Mesodermal cell (in vitro differentiated cells): ENCODE results near the gene LGALS4.
A peak's percentile ranks its signal among the peaks of the same experiment; 100 is the strongest.

ENCODE experiments used
- H3K27ac ChIP-seq: 2 replicates; pipeline ENCODE4 v1.7.0; 2013; ENCODE audit warnings: mild to moderate bottlenecking, low read depth, low read length, moderate library complexity; ENCODE audit not compliant: severe bottlenecking
- H3K36me3 ChIP-seq: 2 replicates; pipeline ENCODE4 v1.7.1; 2013; ENCODE audit warnings: mild to moderate bottlenecking, low read length, moderate library complexity; ENCODE audit not compliant: control insufficient read depth, insufficient read depth
- H3K4me1 ChIP-seq: one replicate; pipeline ENCODE4 v1.7.1; 2013; ENCODE audit warnings: mild to moderate bottlenecking, low read length; ENCODE audit not compliant: insufficient read depth, control insufficient read depth, poor library complexity, severe bottlenecking
- H3K4me3 ChIP-seq: 2 replicates; pipeline ENCODE4 v1.7.0; 2013; ENCODE audit warnings: low read length, control low read depth, mild to moderate bottlenecking; ENCODE audit not compliant: insufficient read depth, poor library complexity, severe bottlenecking; ENCODE audit errors: extremely low read depth
- H3K9me3 ChIP-seq: 2 replicates; pipeline ENCODE4 v1.7.1; 2013; ENCODE audit warnings: mild to moderate bottlenecking, low read length, moderate library complexity; ENCODE audit not compliant: control insufficient read depth
- WGBS, 2 experiments: methylation state at CpG; one replicate each; pipeline ENCODE4 v1.1.5; 2013; ENCODE audit warnings: missing lambda C conversion rate in 2 of 2; ENCODE audit not compliant: insufficient coverage in 2 of 2; 5-methylcytosine and 5-hydroxymethylcytosine counted together

The LGALS4 gene

GRCh38 chr19:38841787-38842438 lies 29.2 kb upstream of the LGALS4 start:
- Histone ChIP-seq H3K4me1 (peaks cover 56% of the 10 kb centered on the region), H3K9me3 (no peaks in the 10 kb centered on the region), H3K27ac (no peak overlapping the region), H3K36me3 (peaks cover 100% of the 10 kb centered on the region), H3K4me3 (no peak overlapping the region)
- 93 to 97% methylated on average over 11 to 18 of the region's 19 CpGs for WGBS, 2 experiments

GRCh38 chr19:38841180-38841766 lies 28.5 kb upstream of the LGALS4 start:
- Histone ChIP-seq H3K9me3 (no peaks in the 10 kb centered on the region), H3K4me3 (no peak overlapping the region), H3K36me3 (peaks cover 100% of the 10 kb centered on the region), H3K27ac (peak overlapping the region; percentile 36), H3K4me1 (peaks cover 54% of the 10 kb centered on the region)
- WGBS, 2 experiments, result 95 to 98% methylated on average over 6 to 9 of the region's 12 CpGs

GRCh38 chr19:38840583-38840968 lies 27.8 kb upstream of the LGALS4 start:
- Histone ChIP-seq H3K27ac (peak overlapping the region; percentile 36), H3K9me3 (no peaks in the 10 kb centered on the region), H3K36me3 (peaks cover 100% of the 10 kb centered on the region), H3K4me3 (no peak overlapping the region), H3K4me1 (peaks cover 54% of the 10 kb centered on the region)
- WGBS, 2 experiments, result 96 to 100% methylated on average over 3 to 4 of the region's 5 CpGs

- no peak overlapping the region for H3K4me3 ChIP-seq
- peaks cover 52% of the 10 kb centered on the region for H3K4me1 ChIP-seq
- 90 to 95% methylated on average over 13 to 17 of the region's 28 CpGs for WGBS, 2 experiments
- H3K36me3 ChIP-seq, result peaks cover 99% of the 10 kb centered on the region
- H3K9me3 ChIP-seq, result no peaks in the 10 kb centered on the region
- peak overlapping the region; percentile 52 for H3K27ac ChIP-seq
Observed at GRCh38 chr19:38839816-38840582, 27.3 kb upstream of the LGALS4 start.

- no peak overlapping the region for H3K4me3 ChIP-seq
- peaks cover 91% of the 10 kb centered on the region for H3K36me3 ChIP-seq
- no peaks in the 10 kb centered on the region for H3K9me3 ChIP-seq
- peaks cover 49% of the 10 kb centered on the region for H3K4me1 ChIP-seq
- 92 to 95% methylated on average over 9 to 10 of the region's 12 CpGs for WGBS, 2 experiments
- H3K27ac ChIP-seq, result peak overlapping the region; percentile 52
Observed at GRCh38 chr19:38838986-38839761, 26.4 kb upstream of the LGALS4 start.

GRCh38 chr19:38838208-38838985 lies 25.7 kb upstream of the LGALS4 start:
- Histone ChIP-seq H3K4me3 (no peak overlapping the region), H3K27ac (peak overlapping the region; percentile 76), H3K4me1 (peaks cover 44% of the 10 kb centered on the region), H3K36me3 (peaks cover 83% of the 10 kb centered on the region), H3K9me3 (no peaks in the 10 kb centered on the region)
- 95 to 96% methylated on average over 6 to 11 of the region's 19 CpGs for WGBS, 2 experiments

GRCh38 chr19:38837656-38838121 lies 24.9 kb upstream of the LGALS4 start:
- Histone ChIP-seq H3K27ac (peak overlapping the region; percentile 76), H3K9me3 (no peaks in the 10 kb centered on the region), H3K4me1 (peaks cover 38% of the 10 kb centered on the region), H3K4me3 (no peak overlapping the region), H3K36me3 (peaks cover 76% of the 10 kb centered on the region)
- WGBS, 2 experiments, result 93 to 100% methylated on average over 7 of the region's 7 CpGs

- H3K27ac ChIP-seq, result peak overlapping the region; percentile 70
- no peaks in the 10 kb centered on the region for H3K9me3 ChIP-seq
- H3K4me3 ChIP-seq, result no peak overlapping the region
- peaks cover 34% of the 10 kb centered on the region for H3K4me1 ChIP-seq
- H3K36me3 ChIP-seq, result peaks cover 70% of the 10 kb centered on the region
- 82 to 97% methylated on average over 3 to 6 of the region's 6 CpGs for WGBS, 2 experiments
Observed at GRCh38 chr19:38836983-38837626, 24.4 kb upstream of the LGALS4 start.

- Histone ChIP-seq H3K4me1 (peaks cover 34% of the 10 kb centered on the region), H3K9me3 (no peaks in the 10 kb centered on the region), H3K36me3 (peaks cover 63% of the 10 kb centered on the region), H3K4me3 (no peak overlapping the region), H3K27ac (peak overlapping the region; percentile 45)
- WGBS, 2 experiments, result 94 to 97% methylated on average over 6 to 7 of the region's 8 CpGs
Observed at GRCh38 chr19:38836159-38836982, 23.6 kb upstream of the LGALS4 start.
